WERI-Rb-1 (cell line): ENCODE measurements around the gene DBF4.
"Not testable (repeated sequence)": the region's sequence is repeated elsewhere in the genome, so short reads cannot be mapped to it uniquely, and the experiment has no call there.

Source experiments
- DNase-seq: peaks from one replicate; pipeline ENCODE4 v3.0.0-alpha.2; 2020
- H3K27ac ChIP-seq: fragments of 250-450 bp; sonication (Bioruptor Pico); 2 replicates; pipeline ENCODE4 v1.5.1; 2020; ENCODE audit warnings: mild to moderate bottlenecking, moderate library complexity
- H3K27me3 ChIP-seq: fragments of 250-450 bp; sonication (Bioruptor Pico); 2 replicates; pipeline ENCODE4 v1.5.1; 2021; ENCODE audit warnings: mild to moderate bottlenecking, low read depth, moderate library complexity; ENCODE audit not compliant: insufficient read depth, severe bottlenecking
- H3K36me3 ChIP-seq: fragments of 250-450 bp; sonication (Bioruptor Pico); 2 replicates; pipeline ENCODE4 v1.5.1; 2020; ENCODE audit warnings: mild to moderate bottlenecking, moderate library complexity
- H3K4me3 ChIP-seq: 2 replicates; pipeline ENCODE4 v1.5.1; 2011; ENCODE audit warnings: low read depth, mild to moderate bottlenecking, control low read depth, low read length
- H3K9me3 ChIP-seq: fragments of 250-450 bp; sonication (Bioruptor Pico); 2 replicates; pipeline ENCODE4 v1.5.1; 2021; ENCODE audit warnings: mild to moderate bottlenecking, moderate library complexity; ENCODE audit not compliant: severe bottlenecking
- CTCF ChIP-seq: IDR thresholded peaks from 2 replicates; pipeline ENCODE4 v1.5.1; 2011; ENCODE audit warnings: low read depth, mild to moderate bottlenecking, control low read depth, inconsistent platforms, low read length

DBF4 gene

GRCh38 chr7:87850836-87851593 is 25.3 kb upstream of the DBF4 start:
- DNase-seq = no peak
- Histone ChIP-seq H3K36me3 (peaks cover 53% of the 10 kb centered on the region), H3K4me3 (no peak overlapping the region), H3K27ac (no peak overlapping the region), H3K9me3 (no peaks in the 10 kb centered on the region), H3K27me3 (no peaks in the 10 kb centered on the region)
- TF ChIP-seq CTCF = no peak

- DNase-seq = no peak
- Histone ChIP-seq H3K9me3 (no peaks in the 10 kb centered on the region), H3K4me3 (no peak overlapping the region), H3K27ac (no peak overlapping the region), H3K27me3 (no peaks in the 10 kb centered on the region), H3K36me3 (peaks cover 60% of the 10 kb centered on the region)
- TF ChIP-seq CTCF = no peak
These were observed 24.0 kb upstream of the DBF4 start for GRCh38 chr7:87852306-87852705.

- Histone ChIP-seq H3K27me3 (no peaks in the 10 kb centered on the region), H3K36me3 (peaks cover 64% of the 10 kb centered on the region), H3K27ac (no peak overlapping the region), H3K4me3 (no peak overlapping the region), H3K9me3 (no peaks in the 10 kb centered on the region)
- DNase-seq = no peak
- TF ChIP-seq CTCF = no peak
These were observed 22.9 kb upstream of the DBF4 start for GRCh38 chr7:87853237-87853864.

GRCh38 chr7:87858417-87859100 is 17.7 kb upstream of the DBF4 start:
- Histone ChIP-seq H3K36me3 (peaks cover 51% of the 10 kb centered on the region), H3K4me3 (no peak overlapping the region), H3K27me3 (no peaks in the 10 kb centered on the region), H3K9me3 (no peaks in the 10 kb centered on the region), H3K27ac (no peak overlapping the region)
- TF ChIP-seq CTCF = no peak
- no peak for DNase-seq

DNA sequence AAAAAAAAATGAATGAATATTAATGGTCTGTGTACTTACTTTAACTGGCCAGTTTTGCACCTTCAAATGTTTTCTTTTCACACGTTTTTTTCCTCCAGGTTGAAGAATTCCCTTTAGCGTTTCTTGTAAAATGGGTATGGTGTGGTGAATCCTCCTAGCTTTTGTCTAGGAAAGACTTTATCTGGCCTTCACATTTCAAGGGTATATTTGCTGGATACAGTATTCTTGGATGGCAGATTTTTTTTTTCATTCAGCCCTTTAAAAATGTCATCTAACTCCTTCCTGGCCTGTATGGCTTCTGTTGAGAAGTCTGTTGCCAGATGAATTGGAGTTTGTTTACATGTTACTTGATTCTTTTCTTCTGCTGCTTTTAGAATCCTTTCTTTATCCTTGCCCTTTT is 10.2 kb upstream of the DBF4 start:
- Histone ChIP-seq H3K4me3 (no peak overlapping the region), H3K36me3 (peaks cover 44% of the 10 kb centered on the region)

GRCh38 chr7:87866533-87866932 is 9.8 kb upstream of the DBF4 start:
- H3K9me3 ChIP-seq, DNase-seq, H3K27ac ChIP-seq, H3K4me3 ChIP-seq, H3K27me3 ChIP-seq: not testable (repeated sequence)
- peaks cover 48% of the 10 kb centered on the region for H3K36me3 ChIP-seq

More for the DNA sequence above, 10.2 kb upstream of the DBF4 start:
- H3K9me3 ChIP-seq = peaks cover 2% of the 10 kb centered on the region
- TF ChIP-seq CTCF = no peak
- no peak for DNase-seq
- H3K27ac ChIP-seq = no peak overlapping the region
- H3K27me3 ChIP-seq = no peaks in the 10 kb centered on the region
